ENCODE measurements around the gene TSPAN5.

Gene TSPAN5

DNA sequence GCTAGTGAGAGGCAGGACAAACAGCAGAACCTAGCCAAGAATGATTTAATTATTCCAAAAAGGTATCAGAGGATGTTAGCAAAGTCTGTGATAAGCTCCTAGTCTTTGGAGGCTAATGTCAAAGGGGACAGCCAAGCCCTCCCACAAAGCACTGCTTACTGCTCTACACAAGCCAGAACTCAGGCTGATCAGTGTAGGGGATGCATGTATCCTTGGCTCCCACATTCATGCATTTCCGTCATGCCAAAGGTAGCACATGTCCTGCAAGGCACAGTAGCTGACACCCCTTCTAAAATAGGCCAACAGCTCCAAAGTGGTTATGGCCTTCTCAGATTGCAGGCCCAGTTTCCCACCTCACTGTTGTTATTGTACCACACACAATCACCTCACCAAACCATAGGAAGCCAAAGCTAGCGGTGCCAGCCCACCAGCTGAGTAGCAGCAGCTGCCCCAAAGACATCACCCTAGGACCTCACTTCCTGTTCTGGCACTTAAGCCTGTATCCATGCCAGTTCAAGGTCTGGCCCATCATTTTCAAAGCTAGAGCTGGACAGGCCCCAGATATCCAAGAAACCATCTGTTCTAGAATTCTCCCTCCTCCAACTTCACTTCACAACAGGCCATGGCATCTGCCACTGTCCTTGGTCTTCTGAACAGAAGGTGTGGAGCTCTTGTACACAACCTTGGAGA lies 40.9 kb downstream of the TSPAN5 start:
- DNase-seq (ENCODE audit: low read depth): no peak

DNA sequence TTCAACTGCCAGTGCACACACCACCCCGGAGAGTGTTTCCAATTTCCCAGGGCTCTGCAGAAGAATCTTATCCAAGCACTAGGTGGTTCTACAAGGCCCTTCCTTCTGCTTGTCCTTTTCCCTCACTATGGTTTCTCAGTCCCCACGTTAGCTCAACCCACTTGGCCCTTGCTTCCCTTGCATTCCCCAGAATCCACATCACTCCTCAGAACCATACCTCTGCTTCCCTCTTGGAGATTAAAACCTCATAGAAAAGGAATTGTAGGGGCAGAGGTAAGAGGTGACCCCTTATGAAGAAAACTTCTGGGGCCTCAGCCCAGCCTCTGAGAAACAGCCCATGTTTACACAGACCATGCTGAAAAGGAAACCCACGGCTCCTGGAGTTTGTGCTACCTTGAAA lies 42.4 kb downstream of the TSPAN5 start:
- DNase-seq (ENCODE audit: low read depth): no peak

GRCh38 chr4:98614662-98615061 lies 43.7 kb downstream of the TSPAN5 start:
- DNase-seq (ENCODE audit: low read depth): no peak

- DNase-seq (ENCODE audit: low read depth): no peak
Measured at GRCh38 chr4:98614094-98614493, 44.3 kb downstream of the TSPAN5 start.

DNA sequence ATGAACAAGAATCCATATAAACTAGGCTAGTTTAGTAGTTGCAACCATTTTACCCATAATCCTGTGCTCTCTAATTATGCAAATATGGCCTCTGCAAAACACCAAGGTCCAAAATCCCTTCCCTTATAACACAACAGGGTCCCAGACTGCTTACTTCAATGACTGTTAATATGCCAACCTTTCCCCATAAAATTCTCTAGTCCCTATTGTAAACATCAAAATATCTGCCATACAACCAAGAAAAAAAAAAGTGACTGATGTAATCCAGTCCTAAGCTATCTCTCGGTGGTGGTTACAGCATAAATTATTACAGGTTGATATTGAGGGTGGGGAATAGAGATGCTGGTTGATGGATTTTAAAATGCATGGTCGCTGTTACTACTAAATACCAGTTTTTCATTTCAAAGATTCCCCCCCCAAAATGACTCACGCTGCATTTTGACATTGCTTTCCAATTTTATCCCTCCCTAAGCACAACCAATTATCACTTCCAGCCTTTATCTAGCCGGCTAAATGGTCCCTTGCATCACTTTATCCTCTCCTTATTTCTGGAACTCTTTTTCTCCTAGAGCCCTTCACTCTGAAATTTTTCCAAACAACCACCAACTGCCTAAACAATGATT lies 44.8 kb downstream of the TSPAN5 start:
- no peak for DNase-seq (ENCODE audit: low read depth)

DNA sequence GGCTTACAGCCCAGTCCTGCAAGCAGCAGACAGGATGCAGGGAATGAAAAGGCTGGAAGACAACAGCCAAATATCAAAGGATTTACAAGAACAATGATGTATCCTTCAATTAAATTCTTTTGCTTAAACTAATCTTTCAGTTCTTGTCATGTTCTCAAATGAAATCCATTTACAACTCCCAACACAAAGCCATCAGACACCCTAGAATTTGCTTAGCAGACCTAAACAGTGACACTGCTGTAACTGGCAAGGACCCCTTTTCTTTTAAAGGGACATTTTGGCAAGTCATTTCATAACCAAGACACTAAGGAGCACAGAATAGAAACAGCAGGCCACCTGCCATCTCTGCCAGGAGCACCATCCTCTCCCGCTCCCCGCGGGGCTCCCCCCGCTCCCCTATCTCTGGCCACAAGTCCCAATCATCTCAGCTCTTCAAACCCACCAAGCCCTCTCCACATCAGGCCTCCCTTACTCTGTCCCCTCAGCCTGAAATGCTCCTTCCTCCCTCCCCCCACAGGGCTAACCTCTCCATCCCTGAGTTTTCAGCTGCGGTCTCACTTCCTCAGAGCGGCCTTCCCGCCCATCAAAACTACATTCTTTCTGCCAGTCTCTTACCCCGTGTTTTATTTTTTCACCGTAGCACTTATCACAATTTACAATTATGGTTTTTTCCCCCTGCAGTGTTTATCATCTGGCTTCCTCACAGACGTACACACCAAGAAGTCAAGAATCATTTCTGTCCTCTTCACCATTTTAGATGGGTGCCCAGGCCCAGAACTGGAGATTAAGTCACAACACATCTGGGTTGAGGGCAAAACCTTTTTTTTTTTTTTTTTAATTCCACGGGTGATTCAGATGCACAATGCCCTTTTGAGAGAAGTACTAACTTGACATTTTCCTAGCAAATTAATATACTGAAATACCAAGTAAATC lies 45.8 kb downstream of the TSPAN5 start:
- no peak for DNase-seq (ENCODE audit: low read depth)

DNA sequence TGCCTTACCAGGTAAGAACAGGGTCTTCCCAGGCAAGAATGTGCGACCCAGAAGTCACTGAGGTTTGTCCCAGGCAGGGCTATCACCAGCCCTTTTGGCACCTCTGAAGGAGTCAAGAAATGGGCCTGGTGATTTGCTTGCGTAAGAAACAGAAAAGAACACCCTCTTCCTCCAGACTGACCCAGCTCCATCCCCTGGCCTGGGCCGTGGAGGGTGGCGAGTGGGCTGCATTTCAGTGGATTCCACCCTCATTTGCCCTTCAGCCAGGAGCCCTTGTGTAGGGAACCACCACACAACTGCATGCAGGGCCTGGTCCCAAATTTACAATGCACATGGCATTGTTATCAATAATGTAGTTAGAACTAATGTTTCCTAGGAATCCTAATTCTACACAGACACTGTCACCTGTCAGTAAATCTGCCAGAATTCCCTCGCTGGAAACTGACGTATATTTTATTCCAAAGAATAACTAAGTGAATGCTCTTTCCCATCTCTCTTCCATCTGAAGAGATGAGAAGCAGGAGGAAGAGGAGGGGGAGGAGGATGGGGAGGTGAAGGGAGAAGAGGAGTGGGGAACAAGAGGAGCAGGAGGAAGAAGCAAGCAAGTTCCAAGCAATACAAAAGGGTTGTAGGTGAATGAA lies 46.6 kb downstream of the TSPAN5 start:
- DNase-seq (ENCODE audit: low read depth): no peak

DNA sequence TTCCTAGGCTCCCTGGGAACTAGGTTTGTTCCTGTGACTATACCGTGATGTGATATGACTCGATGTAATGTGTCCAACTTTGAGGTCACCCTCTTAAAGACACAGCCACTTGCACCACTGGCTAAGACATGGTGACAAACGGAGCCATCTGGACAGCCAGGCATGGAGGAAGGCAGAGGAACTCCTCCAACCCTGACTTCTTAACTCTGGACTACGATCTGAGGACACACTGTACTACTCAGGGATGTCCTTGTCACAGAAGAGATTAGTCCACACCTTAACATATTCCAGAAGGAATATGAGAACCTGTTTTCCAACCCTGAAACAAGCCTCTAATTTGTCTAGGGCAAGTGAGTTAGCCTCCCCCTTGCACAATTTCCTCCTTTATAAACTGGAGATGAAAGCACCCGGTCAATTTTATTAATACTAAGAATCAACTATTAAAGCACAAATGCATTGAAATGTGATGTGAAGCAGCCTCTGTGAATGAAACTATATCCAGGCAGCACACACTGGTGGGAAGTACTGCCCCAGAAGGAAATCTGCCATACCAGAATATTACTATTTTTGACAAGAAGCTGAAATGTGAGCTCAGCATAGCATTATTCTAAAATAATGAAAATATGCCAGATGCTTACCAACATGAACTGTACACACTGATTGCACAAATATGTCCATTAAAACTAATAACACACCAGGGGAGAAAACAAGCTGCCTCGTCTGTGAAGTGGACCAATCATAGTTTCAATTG lies 47.3 kb downstream of the TSPAN5 start:
- DNase-seq (ENCODE audit: low read depth): no peak

DNA sequence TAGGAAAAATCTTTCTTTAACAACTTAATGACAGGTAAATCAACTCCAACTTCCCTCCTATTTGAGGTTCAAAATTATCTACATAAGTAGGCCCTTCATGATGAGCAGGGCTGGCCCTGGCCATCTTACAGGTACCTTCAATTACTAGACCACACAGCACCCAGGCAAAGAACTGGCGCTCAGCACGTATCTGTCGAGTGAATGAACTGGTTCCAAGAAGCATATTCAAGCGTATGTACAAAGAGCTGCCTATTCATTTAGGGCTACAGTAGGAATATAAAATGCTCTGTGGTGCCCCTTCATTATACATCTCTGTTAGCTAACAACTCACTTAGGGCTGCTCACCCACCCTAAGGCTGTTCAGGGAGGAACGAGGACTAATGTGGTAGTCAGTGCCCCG lies 48.0 kb downstream of the TSPAN5 start:
- no peak for DNase-seq (ENCODE audit: low read depth)

GRCh38 chr4:98609934-98610333 lies 48.5 kb downstream of the TSPAN5 start:
- DNase-seq (ENCODE audit: low read depth): no peak

DNA sequence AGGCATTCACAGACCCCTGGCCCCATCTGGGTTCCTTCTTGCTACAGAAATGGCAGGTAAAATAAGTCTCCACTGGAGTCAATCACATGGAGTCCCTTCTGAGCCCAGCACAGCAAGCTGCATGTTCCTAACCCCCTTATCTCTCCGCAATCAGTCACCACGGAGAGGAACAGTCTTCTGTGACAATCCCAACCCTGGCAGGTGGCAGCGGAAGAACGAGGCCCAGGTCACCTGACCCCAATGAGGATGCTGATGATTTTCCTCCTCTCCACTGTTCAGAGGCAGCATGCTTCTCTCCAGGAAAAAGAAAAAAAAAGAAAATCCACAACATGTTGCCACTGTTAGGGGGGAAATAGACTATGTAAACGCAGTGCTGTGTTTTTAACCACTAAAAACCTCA lies 50.1 kb downstream of the TSPAN5 start:
- no peak for DNase-seq (ENCODE audit: low read depth)

- no peak for DNase-seq (ENCODE audit: low read depth)
Measured at GRCh38 chr4:98606894-98607293, 51.5 kb downstream of the TSPAN5 start.

- no peak for DNase-seq (ENCODE audit: low read depth)
Measured at GRCh38 chr4:98605216-98605615, 53.2 kb downstream of the TSPAN5 start.

DNA sequence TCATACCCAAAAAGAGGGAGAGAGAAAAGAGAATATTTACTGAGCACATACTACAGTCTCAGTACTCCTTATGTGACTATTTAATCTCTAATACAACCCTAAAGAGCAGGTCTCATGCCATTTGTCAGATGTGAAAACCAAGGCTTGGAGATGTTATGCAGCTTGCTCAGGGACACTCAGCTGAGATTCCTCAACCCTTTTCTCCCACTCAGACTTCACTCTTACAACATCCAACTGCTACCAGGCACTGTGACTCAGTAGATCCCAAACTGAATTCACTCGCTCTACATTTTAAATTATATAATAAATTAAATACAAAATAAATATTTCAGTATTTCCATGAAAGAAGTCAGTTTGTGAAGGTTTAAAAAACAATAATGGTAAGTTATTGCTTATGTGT lies 53.7 kb downstream of the TSPAN5 start:
- DNase-seq (ENCODE audit: low read depth): no peak

- DNase-seq (ENCODE audit: low read depth): no peak
Measured at GRCh38 chr4:98603683-98604521, 54.5 kb downstream of the TSPAN5 start.

GRCh38 chr4:98602270-98602669 lies 56.1 kb downstream of the TSPAN5 start:
- no peak for DNase-seq (ENCODE audit: low read depth)

DNA sequence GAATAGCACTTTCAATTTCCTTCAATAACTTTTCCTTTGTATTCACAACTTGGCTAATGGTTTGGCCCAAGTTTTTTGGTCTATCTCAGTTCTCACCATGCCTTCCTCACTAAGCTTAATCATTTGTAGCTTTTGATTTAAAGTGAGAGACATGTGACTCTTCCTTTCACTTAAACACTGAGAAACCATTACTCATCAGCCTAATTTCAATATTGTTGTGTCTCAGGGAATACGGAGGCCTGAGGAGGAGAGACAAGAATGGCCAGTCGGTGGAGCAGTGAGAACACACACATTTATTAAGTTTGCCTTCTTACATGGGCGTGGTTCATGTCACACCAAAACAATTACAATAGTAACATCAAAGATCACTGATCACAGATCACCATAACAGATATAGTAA lies 56.7 kb downstream of the TSPAN5 start:
- no peak for DNase-seq (ENCODE audit: low read depth)

- DNase-seq (ENCODE audit: low read depth): no peak
Measured at GRCh38 chr4:98599617-98600205, 58.7 kb downstream of the TSPAN5 start.

- no peak for DNase-seq (ENCODE audit: low read depth)
Measured at GRCh38 chr4:98586962-98587354, 71.5 kb downstream of the TSPAN5 start.

DNA sequence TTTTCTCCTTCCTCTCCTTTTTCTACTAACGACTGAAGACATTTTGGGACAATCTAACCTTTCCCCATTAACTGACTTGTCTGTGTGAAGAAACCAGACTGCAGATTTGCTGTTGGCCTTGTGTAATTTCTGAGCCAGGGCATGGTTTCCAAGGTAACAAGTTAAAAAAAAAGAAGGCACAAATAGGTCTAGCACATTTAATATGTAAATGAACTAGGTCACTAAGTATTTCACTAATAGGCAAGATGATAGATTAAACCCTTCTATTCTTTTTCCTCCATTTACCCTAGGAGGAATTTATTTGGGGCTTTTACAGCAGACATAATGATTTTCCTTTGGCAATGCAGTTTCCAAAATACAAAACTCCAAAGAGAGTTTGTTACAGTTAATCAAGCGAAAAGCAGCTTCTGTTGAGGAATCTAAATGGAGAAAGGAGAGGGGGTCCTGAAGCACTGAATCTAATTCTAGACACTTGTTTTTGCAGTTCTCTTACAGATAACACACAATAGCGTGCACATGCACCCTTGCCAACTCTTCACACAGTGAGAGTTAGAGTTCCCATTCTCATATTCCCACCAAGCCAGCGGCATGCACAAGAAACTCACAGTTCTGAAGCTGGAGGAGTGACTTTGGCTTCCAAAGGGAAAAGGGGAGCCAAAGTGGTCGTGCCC lies 72.0 kb downstream of the TSPAN5 start:
- DNase-seq (ENCODE audit: low read depth): no peak

All from stimulated activated CD8-positive, alpha-beta memory T cell treated with anti-CD3 and anti-CD28 coated beads, Interleukin-4, amount 100 ng/mL, for 24 hours (primary cell).